ENCODE results near the gene GHDC.

- TF ChIP-seq CTCF (IDR thresholded peaks at IDR 0.05; ENCODE audit: low read length) (no peak), EZH2 (optimal IDR thresholded peaks at IDR 0.05; ENCODE audit: low read depth, low read length) (no peak)
Measured at GRCh38 chr17:42202696-42203095, 8.4 kb upstream of the GHDC start.

Data from MM.1S (cell line).